HepG2 (cell line): ENCODE measurements around the gene CLDN19. TPM values are rescaled to one million over a fixed set of nuclear protein-coding genes. Genes with fewer than 3 reads are reported as not detected.

Source experiments
- ATF4 ChIP-seq, 2 experiments: fragments of 450-650 bp in 1 of 2; sonication (generic) in 1 of 2; formaldehyde crosslinking; IDR thresholded peaks; 2 replicates each; pipeline versions ENCODE4 v1.5.0 to v1.8.0; 2020 to 2022; ENCODE audit warnings: mild to moderate bottlenecking in 1 of 2, missing genetic modification reagents in 1 of 2
- E2F5 ChIP-seq: sonication (generic); formaldehyde crosslinking; conservative IDR thresholded peaks from 2 replicates; pipeline ENCODE4 v1.4.0; 2020; ENCODE audit warnings: missing genetic modification reagents
- EP300 ChIP-seq, 3 experiments: sonication (generic) in 1 of 3; formaldehyde crosslinking in 1 of 3; IDR thresholded peaks; 2 replicates each; pipeline versions ENCODE4 v1.5.1 to v1.6.1; 2011 to 2020; ENCODE audit warnings: low read depth in 2 of 3, low read length in 2 of 3, borderline replicate concordance in 1 of 3, improper control_type of control experiment in 1 of 3, mild to moderate bottlenecking in 1 of 3, missing genetic modification reagents in 1 of 3, moderate library complexity in 1 of 3
- GLI4 ChIP-seq: sonication (generic); formaldehyde crosslinking; IDR thresholded peaks from 2 replicates; pipeline ENCODE4 v1.5.1; 2020; ENCODE audit warnings: missing genetic modification reagents, mild to moderate bottlenecking, moderate library complexity, borderline replicate concordance
- HOXA9 ChIP-seq: sonication (generic); formaldehyde crosslinking; IDR thresholded peaks from 2 replicates; pipeline ENCODE4 v1.8.1; 2022; ENCODE audit warnings: missing genetic modification reagents, mild to moderate bottlenecking, moderate library complexity, borderline replicate concordance
- JUN ChIP-seq: sonication (generic); formaldehyde crosslinking; IDR thresholded peaks from 2 replicates; pipeline ENCODE4 v1.4.0; 2020; ENCODE audit warnings: mild to moderate bottlenecking, missing genetic modification reagents
- MEIS1 ChIP-seq: sonication (generic); formaldehyde crosslinking; IDR thresholded peaks from 2 replicates; pipeline ENCODE4 v1.9.0; 2021; ENCODE audit warnings: mild to moderate bottlenecking, missing genetic modification reagents, moderate library complexity, borderline replicate concordance
- MZF1 ChIP-seq: sonication (generic); formaldehyde crosslinking; IDR thresholded peaks from 2 replicates; pipeline ENCODE4 v1.8.1; 2023; ENCODE audit warnings: mild to moderate bottlenecking, missing genetic modification reagents, borderline replicate concordance
- NFE2 ChIP-seq: sonication (generic); formaldehyde crosslinking; IDR thresholded peaks from 2 replicates; pipeline ENCODE4 v1.4.0; 2020; ENCODE audit warnings: missing genetic modification reagents
- PCBP1 ChIP-seq: fragments of 200-400 bp; formaldehyde crosslinking; IDR thresholded peaks from 2 replicates; pipeline ENCODE4 v1.6.1; 2017; ENCODE audit warnings: mild to moderate bottlenecking, low read depth, low read length, borderline replicate concordance
- POLR2AphosphoS2 ChIP-seq: IDR thresholded peaks from 2 replicates; pipeline ENCODE4 v1.6.1; 2011; ENCODE audit warnings: low read depth, low read length, improper control_type of control experiment
- RCOR2 ChIP-seq: IDR thresholded peaks from 2 replicates; pipeline ENCODE4 v1.6.1; 2016; ENCODE audit warnings: missing biosample characterization, missing genetic modification reagents
- RELA ChIP-seq: sonication (generic); formaldehyde crosslinking; IDR thresholded peaks from 2 replicates; pipeline ENCODE4 v1.4.0; 2020; ENCODE audit warnings: missing genetic modification reagents
- SRSF9 ChIP-seq: fragments of 200-400 bp; formaldehyde crosslinking; IDR thresholded peaks from 2 replicates; pipeline ENCODE4 v1.6.1; 2018; ENCODE audit warnings: borderline replicate concordance, mild to moderate bottlenecking, low read depth, low read length; ENCODE audit not compliant: insufficient read depth, poor library complexity, severe bottlenecking
- YY1 ChIP-seq: IDR thresholded peaks from 2 replicates; pipeline ENCODE4 v1.6.1; 2011; ENCODE audit warnings: low read length, low read depth, moderate library complexity, mild to moderate bottlenecking; ENCODE audit not compliant: insufficient read depth, insufficient replicate concordance
- ZC3H13 ChIP-seq: sonication (generic); formaldehyde crosslinking; IDR thresholded peaks from 2 replicates; pipeline ENCODE4 v1.8.1; 2023; ENCODE audit warnings: mild to moderate bottlenecking, missing genetic modification reagents, moderate library complexity
- ZNF18 ChIP-seq: sonication (generic); formaldehyde crosslinking; IDR thresholded peaks from 2 replicates; pipeline ENCODE4 v1.8.0; 2022; ENCODE audit warnings: mild to moderate bottlenecking, missing genetic modification reagents; ENCODE audit not compliant: insufficient replicate concordance
- ZNF232 ChIP-seq: sonication (generic); formaldehyde crosslinking; IDR thresholded peaks from 2 replicates; pipeline ENCODE4 v1.4.0; 2020; ENCODE audit warnings: missing genetic modification reagents, borderline replicate concordance
- ZNF264 ChIP-seq: sonication (generic); formaldehyde crosslinking; IDR thresholded peaks from 2 replicates; pipeline ENCODE4 v1.4.0; 2020; ENCODE audit warnings: missing genetic modification reagents
- ZNF468 ChIP-seq: sonication (generic); formaldehyde crosslinking; IDR thresholded peaks from 2 replicates; pipeline ENCODE4 v1.8.0; 2022; ENCODE audit warnings: mild to moderate bottlenecking, moderate library complexity, missing genetic modification reagents
- ZNF589 ChIP-seq: sonication (generic); formaldehyde crosslinking; conservative IDR thresholded peaks from 2 replicates; pipeline ENCODE4 v1.8.0; 2022; ENCODE audit warnings: mild to moderate bottlenecking, moderate library complexity, missing genetic modification reagents
- ZNF614 ChIP-seq: IDR thresholded peaks from 2 replicates; pipeline ENCODE4 v1.6.1; 2018; ENCODE audit warnings: missing biosample characterization, missing genetic modification reagents, inconsistent platforms, borderline replicate concordance
- ZNF724P ChIP-seq: sonication (generic); formaldehyde crosslinking; IDR thresholded peaks from 2 replicates; pipeline ENCODE4 v1.8.0; 2022; ENCODE audit warnings: missing genetic modification reagents, borderline replicate concordance
- ZNF83 ChIP-seq: sonication (generic); formaldehyde crosslinking; IDR thresholded peaks from 2 replicates; pipeline ENCODE4 v1.4.0; 2020; ENCODE audit warnings: missing genetic modification reagents, mild to moderate bottlenecking, borderline replicate concordance
- ZSCAN29 ChIP-seq: sonication (generic); formaldehyde crosslinking; conservative IDR thresholded peaks from 2 replicates; pipeline ENCODE4 v1.4.0; 2020; ENCODE audit warnings: mild to moderate bottlenecking, missing genetic modification reagents
- polyA plus RNA-seq, 8 experiments: library from polyadenylated mRNA; depleted of rRNA in 3 of 8; stranded (reverse) in 7 of 8; unstranded in 1 of 8; fragments of >200 nt; fragmentation: Illumina TruSeq in 4 of 8; extraction: Trizol in 4 of 8; gene quantifications; 2 replicates each; pipeline versions ENCODE4 v1.2.1 to v1.2.3, GENCODE V29; 2011 to 2016; ENCODE audit warnings: low read depth in 4 of 8, missing spikeins in 1 of 8, mixed read lengths in 1 of 8; ENCODE audit not compliant: insufficient read depth in 1 of 8
- total RNA-seq, 5 experiments: library from RNA; depleted of rRNA; stranded (reverse); fragments of >200 nt; fragmentation: Illumina TruSeq; extraction: Trizol; gene quantifications; 2 replicates each; pipeline ENCODE4 v1.2.3, GENCODE V29; 2016; ENCODE audit warnings: low read depth in 1 of 5

Gene CLDN19
- total and polyA plus RNA-seq, 2 of the 13 experiments (the other 11 are each of a cell fraction or from before 2014, with no cell fraction given): 5.0 to 7.6 TPM

- TF ChIP-seq ZNF264 (CRISPR knock-in tag) (no peak), ZSCAN29 (peak; percentile 99), ZNF724P (CRISPR knock-in tag) (no peak), ZNF232 (0 out of 2 replicates have a peak, but pooled peaks have one; percentile 34), ZNF468 (CRISPR knock-in tag) (no peak), ZNF589 (no peak), MZF1 (CRISPR knock-in tag) (no peak), GLI4 (no peak), EP300 (IDR thresholded peaks at IDR 0.05; ENCODE audit: low read depth in 2 of 2, low read length in 2 of 2) (peak in 1 of 2 experiments; percentile 29; a peak in 1 of 4 replicates), EP300 (CRISPR knock-in tag; IDR thresholded peaks at IDR 0.05; ENCODE audit: borderline replicate concordance) (no peak), YY1 (no peak), RELA (CRISPR knock-in tag) (0 out of 2 replicates have a peak, but pooled peaks have one; percentile 14), ZNF83 (CRISPR knock-in tag) (no peak; the same call in 1 of the 2 replicates), HOXA9 (CRISPR knock-in tag) (no peak), POLR2AphosphoS2 (no peak), ZC3H13 (no peak), PCBP1 (0 out of 2 replicates have a peak, but pooled peaks have one; percentile 38), MEIS1 (CRISPR knock-in tag) (no peak), NFE2 (CRISPR knock-in tag) (no peak), E2F5 (CRISPR knock-in tag) (no peak), JUN (CRISPR knock-in tag) (no peak), RCOR2 (CRISPR knock-in tag) (no peak), ZNF18 (CRISPR knock-in tag) (no peak), ATF4 (CRISPR knock-in tag; IDR thresholded peaks at IDR 0.05) (no peak), SRSF9 (no peak), ZNF614 (0 out of 2 replicates have a peak, but pooled peaks have one; percentile 27)
These were observed at the start of gene CLDN19 (continued) for GRCh38 chr1:42739753-42740700.
